Stomach (tissue), 9 donors: Measurements from ENCODE around the gene DISP3. TPM values are rescaled to one million over a fixed set of nuclear protein-coding genes. Genes with fewer than 3 reads are reported as not detected.
"Not testable (repeated sequence)": the region's sequence is repeated elsewhere in the genome, so short reads cannot be mapped to it uniquely, and the experiment has no call there.

Source experiments
- DNase-seq, 2 donors: peaks; one replicate each; pipeline versions ENCODE4 v3.0.0 to v3.0.0-alpha.2; 2013 to 2019
- H3K27ac ChIP-seq, 5 donors: fragments of 200-600 bp in 4 of 5; sonication (generic) in 4 of 5; one replicate each; pipeline ENCODE4 v1.5.1; 2013 to 2019; ENCODE audit warnings: mild to moderate bottlenecking in 1 of 5, moderate library complexity in 1 of 5
- H3K27me3 ChIP-seq, 3 donors: fragments of 200-600 bp; sonication (generic); one replicate each; pipeline ENCODE4 v1.5.1; 2017 to 2019; ENCODE audit warnings: mixed run types in 1 of 3
- H3K36me3 ChIP-seq, 4 donors: fragments of 200-600 bp; sonication (generic); 1 replicate in 3 of 4; 2 replicates in 1 of 4; pipeline ENCODE4 v1.5.1; 2016 to 2019
- H3K4me1 ChIP-seq, 4 donors: fragments of 200-600 bp; sonication (generic); one replicate each; pipeline ENCODE4 v1.5.1; 2016 to 2019
- H3K4me3 ChIP-seq, 4 donors: fragments of 200-600 bp; sonication (generic) in 3 of 4; one replicate each; pipeline ENCODE4 v1.5.1; 2016 to 2019; ENCODE audit warnings: mild to moderate bottlenecking in 1 of 4
- H3K9me3 ChIP-seq, 4 donors: fragments of 200-600 bp; sonication (generic); one replicate each; pipeline ENCODE4 v1.5.1; 2016 to 2019
- EP300 ChIP-seq: sonication (generic); formaldehyde crosslinking; IDR thresholded peaks from one replicate; pipeline ENCODE4 v1.6.1; 2017; ENCODE audit warnings: antibody characterized with exemption
- POLR2A ChIP-seq, 4 donors: fragments of 450-650 bp; IDR thresholded peaks; one replicate each; pipeline ENCODE4 v1.6.1; 2016; ENCODE audit warnings: antibody characterized with exemption in 4 of 4, control low read depth in 2 of 4, mild to moderate bottlenecking in 1 of 4, moderate library complexity in 1 of 4
- POLR2AphosphoS5 ChIP-seq, 3 donors: sonication (generic); formaldehyde crosslinking; IDR thresholded peaks; one replicate each; pipeline ENCODE4 v1.6.1; 2016; ENCODE audit warnings: antibody characterized with exemption in 3 of 3
- WGBS, 5 donors: extraction: QIAGEN DNeasy Blood & Tissue Kit in 3 of 5; methylation state at CpG; one replicate each; pipeline versions ENCODE4 v1.1.5 to v1.1.7; 2013 to 2018; 5-methylcytosine and 5-hydroxymethylcytosine counted together
- intact Hi-C: fragments of 100-400 bp; cut with DNase I; formaldehyde crosslinking; loops from one replicate; pipeline ENCODE4 v1.15.1; 2023; ENCODE audit warnings: low total_unique reads
- polyA plus RNA-seq, 3 donors: library from polyadenylated mRNA; stranded (reverse); fragments of 200-250 nt; gene quantifications; one replicate each; pipeline ENCODE4 v1.2.3, GENCODE V29; 2013
- total RNA-seq, 5 donors: library from RNA; depleted of rRNA; stranded (reverse); fragments of >200 nt; gene quantifications; one replicate each; pipeline versions ENCODE4 v1.1.0 to v1.2.3, GENCODE V29; 2014 to 2016
- TF ChIP-seq, protein P1 (sequence below), 7 experiments: fragments of 450-650 bp in 4 of 7; fragments of 200-600 bp in 3 of 7; sonication (generic) in 3 of 7; IDR thresholded peaks; one replicate each; pipeline ENCODE4 v1.5.1; 2016 to 2019; ENCODE audit warnings: antibody characterized with exemption in 7 of 7, control low read depth in 2 of 7, mild to moderate bottlenecking in 1 of 7
- donor health status: healthy with polysubstance abuse.
- donor health status: Bipolar disorder and iron deficiency.
- donor health status: healthy.

DISP3 gene
- total and polyA plus RNA-seq, 8 donors = 0.08 to 0.45 TPM; not detected in 6

DNA sequence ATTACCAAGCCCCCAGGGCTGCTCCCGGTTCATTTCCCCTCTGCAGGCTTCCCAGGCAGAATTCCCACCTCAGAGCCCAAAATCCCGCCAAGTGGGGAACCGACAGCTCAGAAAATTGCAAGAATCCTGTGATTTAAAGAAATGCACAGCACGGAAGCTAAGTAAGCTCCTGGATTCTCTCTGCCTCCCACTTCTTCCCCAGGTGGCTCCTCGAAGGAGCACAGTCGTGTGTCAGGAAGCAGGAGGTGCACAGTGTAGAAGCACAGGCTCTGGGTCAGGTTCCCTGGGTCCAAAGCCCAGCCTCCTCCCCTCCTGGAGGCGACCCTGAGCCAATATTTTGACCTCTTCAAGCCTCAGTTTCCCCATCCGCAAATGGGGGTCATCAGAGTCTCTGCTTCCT lies 100.6 kb downstream of the DISP3 start:
- peaks cover 0 to 77% (median 9%) of the 10 kb centered on the region in 3 donors for H3K27me3 ChIP-seq
- TF ChIP-seq, protein P1, sequence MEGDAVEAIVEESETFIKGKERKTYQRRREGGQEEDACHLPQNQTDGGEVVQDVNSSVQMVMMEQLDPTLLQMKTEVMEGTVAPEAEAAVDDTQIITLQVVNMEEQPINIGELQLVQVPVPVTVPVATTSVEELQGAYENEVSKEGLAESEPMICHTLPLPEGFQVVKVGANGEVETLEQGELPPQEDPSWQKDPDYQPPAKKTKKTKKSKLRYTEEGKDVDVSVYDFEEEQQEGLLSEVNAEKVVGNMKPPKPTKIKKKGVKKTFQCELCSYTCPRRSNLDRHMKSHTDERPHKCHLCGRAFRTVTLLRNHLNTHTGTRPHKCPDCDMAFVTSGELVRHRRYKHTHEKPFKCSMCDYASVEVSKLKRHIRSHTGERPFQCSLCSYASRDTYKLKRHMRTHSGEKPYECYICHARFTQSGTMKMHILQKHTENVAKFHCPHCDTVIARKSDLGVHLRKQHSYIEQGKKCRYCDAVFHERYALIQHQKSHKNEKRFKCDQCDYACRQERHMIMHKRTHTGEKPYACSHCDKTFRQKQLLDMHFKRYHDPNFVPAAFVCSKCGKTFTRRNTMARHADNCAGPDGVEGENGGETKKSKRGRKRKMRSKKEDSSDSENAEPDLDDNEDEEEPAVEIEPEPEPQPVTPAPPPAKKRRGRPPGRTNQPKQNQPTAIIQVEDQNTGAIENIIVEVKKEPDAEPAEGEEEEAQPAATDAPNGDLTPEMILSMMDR (IDR thresholded peaks at IDR 0.05) = no peak
- TF ChIP-seq POLR2A (IDR thresholded peaks at IDR 0.05) (no peak), EP300 (no peak), POLR2AphosphoS5 (IDR thresholded peaks at IDR 0.05) (no peak)
- H3K36me3 ChIP-seq = no peaks in the 10 kb centered on the region
- H3K9me3 ChIP-seq = no peaks in the 10 kb centered on the region
- no peaks in the 10 kb centered on the region for H3K4me1 ChIP-seq
- H3K4me3 ChIP-seq = no peak overlapping the region
- WGBS, 5 donors = 51 to 67% (median 58%) methylated on average over 8 of the region's 8 CpGs
- intact Hi-C loops = no loop called here
- H3K27ac ChIP-seq = no peak overlapping the region
- no peak for DNase-seq

DNA sequence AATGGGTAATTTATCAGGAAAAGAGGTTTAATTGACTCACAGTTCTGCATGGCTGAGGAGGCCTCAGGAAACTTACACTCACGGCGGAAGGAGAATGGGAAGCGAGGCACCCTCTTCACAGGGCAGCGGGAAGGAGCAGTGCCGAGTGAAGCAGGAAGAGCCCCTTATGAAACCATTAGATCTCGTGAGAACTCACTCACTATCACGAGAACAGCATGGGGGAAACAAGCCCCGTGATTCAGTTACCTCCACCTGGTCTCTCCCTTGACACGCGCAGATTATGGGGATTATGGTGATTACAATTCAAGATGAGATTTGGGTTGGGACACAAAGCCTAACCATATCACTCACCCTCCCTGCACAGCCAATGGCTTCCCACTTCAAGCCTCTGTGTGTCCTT lies 101.1 kb downstream of the DISP3 start:
- H3K36me3 ChIP-seq, H3K9me3 ChIP-seq, H3K4me3 ChIP-seq, H3K4me1 ChIP-seq, intact Hi-C loops, DNase-seq, H3K27ac ChIP-seq: not testable (repeated sequence)
- peaks cover 0 to 77% (median 9%) of the 10 kb centered on the region in 3 donors for H3K27me3 ChIP-seq
- WGBS, 5 donors = 45 to 57% (median 46%) methylated on average over 10 of the region's 10 CpGs

DNA sequence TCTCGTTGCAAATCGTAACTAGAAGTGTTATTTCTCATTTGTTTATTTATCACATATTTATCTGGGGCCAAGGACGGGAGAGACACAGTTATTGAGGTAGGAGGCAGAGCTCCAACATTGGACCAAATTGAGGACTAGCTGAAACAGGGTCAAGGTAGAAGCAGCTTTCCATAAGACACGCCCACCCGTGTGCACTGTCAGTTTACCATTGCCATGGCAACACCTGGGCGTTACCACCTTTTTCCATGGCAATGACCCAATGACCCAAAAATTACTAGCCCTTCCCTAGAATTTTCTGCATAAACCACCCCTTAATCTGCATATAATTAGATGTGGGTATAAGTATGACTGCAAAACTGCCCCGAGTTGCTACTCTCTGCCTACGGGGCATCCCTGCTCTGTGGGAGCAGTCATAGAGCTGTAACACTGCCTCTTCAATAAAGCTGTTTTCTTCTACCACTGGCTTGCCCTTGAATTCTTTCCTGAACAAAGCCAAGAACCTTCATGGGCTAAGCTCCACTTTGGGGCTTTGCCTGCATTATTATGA lies 102.6 kb downstream of the DISP3 start:
- intact Hi-C loops = no loop called here
- H3K36me3 ChIP-seq = no peaks in the 10 kb centered on the region
- DNase-seq = no peak
- H3K4me3 ChIP-seq = no peak overlapping the region
- WGBS, 5 donors = 49 to 62% (median 56%) methylated on average over 8 of the region's 8 CpGs
- H3K27me3 ChIP-seq = peaks cover 0 to 79% (median 18%) of the 10 kb centered on the region in 3 donors
- H3K27ac ChIP-seq = no peak overlapping the region
- no peaks in the 10 kb centered on the region for H3K9me3 ChIP-seq
- no peaks in the 10 kb centered on the region for H3K4me1 ChIP-seq
- no peak for TF ChIP-seq POLR2A (IDR thresholded peaks at IDR 0.05)
- TF ChIP-seq POLR2AphosphoS5 (IDR thresholded peaks at IDR 0.05) = no peak
- no peak for TF ChIP-seq EP300
- TF ChIP-seq, protein P1 (IDR thresholded peaks at IDR 0.05) = no peak

DNA sequence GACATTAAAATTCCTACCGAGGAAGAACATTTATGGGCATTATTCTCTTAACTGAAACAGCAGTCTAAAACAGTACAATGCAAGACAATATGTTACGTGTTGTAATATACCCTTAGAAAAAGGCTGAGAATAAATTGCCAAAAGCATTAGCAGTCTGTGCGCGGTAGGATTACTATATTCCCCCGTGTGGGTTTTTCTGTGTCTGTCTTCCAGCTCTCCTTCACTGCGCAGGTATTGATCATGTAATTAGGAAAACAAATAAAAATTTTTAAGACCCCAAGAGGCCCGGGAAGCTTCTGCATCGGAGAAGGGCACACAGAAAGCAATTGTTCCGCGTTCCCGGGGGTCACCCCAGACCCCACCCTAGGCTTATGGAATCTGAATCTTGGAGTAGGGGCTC lies 106.4 kb downstream of the DISP3 start:
- Histone ChIP-seq H3K4me1 (no peaks in the 10 kb centered on the region), H3K9me3 (peaks cover 0 to 10% (median 4%) of the 10 kb centered on the region in 4 donors), H3K36me3 (no peaks in the 10 kb centered on the region), H3K27ac (no peak overlapping the region), H3K27me3 (peaks cover 0 to 55% (median 13%) of the 10 kb centered on the region in 3 donors), H3K4me3 (no peak overlapping the region)
- TF ChIP-seq EP300 = no peak
- TF ChIP-seq, protein P1 (IDR thresholded peaks at IDR 0.05) = no peak
- no peak for TF ChIP-seq POLR2A (IDR thresholded peaks at IDR 0.05)
- TF ChIP-seq POLR2AphosphoS5 (IDR thresholded peaks at IDR 0.05) = no peak
- no peak for DNase-seq
- intact Hi-C loops = no loop called here
- 82 to 88% (median 85%) methylated on average over 11 of the region's 11 CpGs for WGBS, 5 donors

Other genes starting within 250 kb of the DISP3 start
- 10 to 100 TPM; 27.4 to 42.4 (median 35.2) TPM for gene MTOR, start 216.6 kb upstream of the DISP3 start, total RNA-seq
- gene MTOR, start 216.6 kb upstream of the DISP3 start, polyA plus RNA-seq = 10 to 100 TPM in 1 of 3 donors, 1 to 10 TPM in 2; 6.3 to 15.7 (median 8.7) TPM
- 10 to 100 TPM in 2 of 5 donors, 1 to 10 TPM in 3; 2.2 to 33.8 (median 7.5) TPM for gene UBIAD1, start 206.0 kb upstream of the DISP3 start, total RNA-seq
- 1 to 10 TPM; 3.5 to 5.4 (median 4.6) TPM for gene UBIAD1, start 206.0 kb upstream of the DISP3 start, polyA plus RNA-seq
- gene FBXO2, start 175.3 kb downstream of the DISP3 start, total RNA-seq = 10 to 100 TPM in 1 of 5 donors, 1 to 10 TPM in 2, not detected in 2; 2.5 to 12.5 (median 5.0) TPM
- gene FBXO2, start 175.3 kb downstream of the DISP3 start, polyA plus RNA-seq = 10 to 100 TPM in 2 of 3 donors, 1 to 10 TPM in 1; 5.5 to 16.7 (median 15.4) TPM
- gene FBXO44, start 175.7 kb downstream of the DISP3 start, total RNA-seq = 10 to 100 TPM in 2 of 5 donors, 1 to 10 TPM in 3; 3.6 to 54.8 (median 9.0) TPM
- gene FBXO44, start 175.7 kb downstream of the DISP3 start, polyA plus RNA-seq = 10 to 100 TPM in 2 of 3 donors, 1 to 10 TPM in 1; 7.6 to 22.7 (median 17.0) TPM
- gene FBXO6, start 185.0 kb downstream of the DISP3 start, total RNA-seq = 1 to 10 TPM in 4 of 5 donors, not detected in 1; 1.2 to 9.1 (median 7.1) TPM
- gene FBXO6, start 185.0 kb downstream of the DISP3 start, polyA plus RNA-seq = 10 to 100 TPM; 14.1 to 15.7 (median 15.0) TPM
- 10 to 100 TPM in 3 of 5 donors, 1 to 10 TPM in 2; 7.2 to 23.9 (median 14.3) TPM for gene MAD2L2, start 202.0 kb downstream of the DISP3 start, total RNA-seq
- gene MAD2L2, start 202.0 kb downstream of the DISP3 start, polyA plus RNA-seq = 10 to 100 TPM; 45.6 to 54.4 (median 47.3) TPM
- under 1 TPM in 1 of 5 donors, not detected in 4; 0.18 TPM for gene DRAXIN, start 212.6 kb downstream of the DISP3 start, total RNA-seq
- under 1 TPM in 2 of 3 donors, not detected in 1; 0.03 to 0.06 TPM for gene DRAXIN, start 212.6 kb downstream of the DISP3 start, polyA plus RNA-seq